Measurements from ENCODE around the gene ANKLE2.

DNA sequence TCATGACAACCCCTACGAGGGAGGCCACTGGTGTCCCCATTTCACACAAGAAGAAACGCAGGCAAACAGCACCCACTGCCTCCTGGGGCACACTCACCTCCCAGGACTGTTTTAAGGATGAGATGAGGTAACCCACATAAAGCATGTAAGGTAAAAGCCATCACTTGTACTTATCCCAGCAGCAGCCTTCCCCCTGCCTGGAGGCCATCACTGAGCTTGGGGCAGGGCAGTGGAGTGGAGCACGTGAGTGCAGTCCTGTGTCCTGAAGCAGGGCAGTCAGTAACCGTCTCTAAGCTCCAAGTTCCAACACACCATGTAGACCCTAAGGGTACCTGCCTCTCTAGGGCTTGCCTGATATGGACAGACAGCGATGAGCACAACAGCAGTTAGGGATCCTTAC is 76.2 kb downstream of the ANKLE2 start:
- TF ChIP-seq CTCF (IDR thresholded peaks at IDR 0.05; ENCODE audit: insufficient read depth, low read length, poor library complexity, severe bottlenecking): no peak
- TF ChIP-seq EZH2phosphoT487 (conservative IDR thresholded peaks at IDR 0.05; ENCODE audit: low read length): no peak

Data from SU-DHL-6 (cell line).